Kidney epithelial cell (primary cell): ENCODE results near the gene HK3. TPM values are rescaled to one million over a fixed set of nuclear protein-coding genes. Genes with fewer than 3 reads are reported as not detected.

Source experiments
- DNase-seq: peaks from one replicate; pipeline ENCODE4 v3.0.0-alpha.2; 2010; ENCODE audit warnings: low read depth
- H3K27me3 ChIP-seq: 2 replicates; pipeline ENCODE4 v1.6.0; 2011; ENCODE audit warnings: low read length; ENCODE audit not compliant: control insufficient read depth, insufficient read depth
- H3K36me3 ChIP-seq: 2 replicates; pipeline ENCODE4 v1.5.1; 2011; ENCODE audit warnings: low read length; ENCODE audit not compliant: control insufficient read depth, insufficient read depth
- H3K4me3 ChIP-seq: 2 replicates; pipeline ENCODE4 v1.5.1; 2011; ENCODE audit warnings: low read depth, mild to moderate bottlenecking, control low read depth, low read length
- CTCF ChIP-seq: IDR thresholded peaks from 2 replicates; pipeline ENCODE4 v1.5.1; 2011; ENCODE audit warnings: mild to moderate bottlenecking, moderate library complexity, low read length, control low read depth, inconsistent platforms; ENCODE audit not compliant: insufficient read depth, poor library complexity, severe bottlenecking
- total RNA-seq: library from RNA; depleted of rRNA; stranded (reverse); fragments of >200 nt; gene quantifications from 2 replicates; pipeline ENCODE4 v1.2.3, GENCODE V29; 2015

Gene HK3
- total RNA-seq, 1 donor from 2014 or later: 0.04 TPM

GRCh38 chr5:176901260-176902101, 2.3 kb upstream of the HK3 start:
- peak; percentile 52 for DNase-seq
- no peak overlapping the region for H3K4me3 ChIP-seq
- no peak for TF ChIP-seq CTCF
- no peaks in the 10 kb centered on the region for H3K36me3 ChIP-seq
- H3K27me3 ChIP-seq: no peaks in the 10 kb centered on the region

- H3K36me3 ChIP-seq: no peaks in the 10 kb centered on the region
- TF ChIP-seq CTCF: no peak
- DNase-seq: no peak
Observed at GRCh38 chr5:176900780-176901204, 1.6 kb upstream of the HK3 start.

GRCh38 chr5:176899946-176900779, 1.0 kb upstream of the HK3 start:
- no peak overlapping the region for H3K4me3 ChIP-seq
- TF ChIP-seq CTCF: no peak
- DNase-seq: no peak
- H3K27me3 ChIP-seq: no peaks in the 10 kb centered on the region
- no peaks in the 10 kb centered on the region for H3K36me3 ChIP-seq

More at GRCh38 chr5:176900780-176901204, 1.6 kb upstream of the HK3 start:
- no peak overlapping the region for H3K4me3 ChIP-seq
- H3K27me3 ChIP-seq: no peaks in the 10 kb centered on the region

GRCh38 chr5:176897263-176897662, 1.9 kb downstream of the HK3 start:
- DNase-seq: no peak
- no peaks in the 10 kb centered on the region for H3K27me3 ChIP-seq
- no peak overlapping the region for H3K4me3 ChIP-seq
- no peak for TF ChIP-seq CTCF
- H3K36me3 ChIP-seq: no peaks in the 10 kb centered on the region

- Histone ChIP-seq H3K36me3 (no peaks in the 10 kb centered on the region), H3K27me3 (no peaks in the 10 kb centered on the region)
Observed at GRCh38 chr5:176895831-176896230, 3.3 kb downstream of the HK3 start.

More at GRCh38 chr5:176895831-176896230, 3.3 kb downstream of the HK3 start:
- no peak for TF ChIP-seq CTCF
- DNase-seq: no peak
- no peak overlapping the region for H3K4me3 ChIP-seq
